Esophagus muscularis mucosa (tissue), 3 donors: ENCODE data around the gene PIP4K2A.

Experiments
- CTCF ChIP-seq, 3 experiments: fragments of 200-600 bp in 2 of 3; fragments of 450-650 bp in 1 of 3; sonication (generic) in 2 of 3; IDR thresholded peaks; one replicate each; pipeline ENCODE4 v1.5.1; 2017 to 2019; ENCODE audit warnings: antibody characterized with exemption in 3 of 3, mild to moderate bottlenecking in 2 of 3, moderate library complexity in 1 of 3
- POLR2A ChIP-seq: fragments of 450-650 bp; IDR thresholded peaks from one replicate; pipeline ENCODE4 v1.6.1; 2017; ENCODE audit warnings: antibody characterized with exemption, moderate library complexity, mild to moderate bottlenecking, low read depth
- POLR2AphosphoS5 ChIP-seq, 2 donors: sonication (generic); formaldehyde crosslinking; IDR thresholded peaks; one replicate each; pipeline ENCODE4 v1.6.1; 2017; ENCODE audit warnings: antibody characterized with exemption in 2 of 2

- TF ChIP-seq POLR2AphosphoS5 (IDR thresholded peaks at IDR 0.05) = no peak
- no peak for TF ChIP-seq CTCF (IDR thresholded peaks at IDR 0.05)
- no peak for TF ChIP-seq POLR2A
These were observed 45.6 kb upstream of the PIP4K2A start for GRCh38 chr10:22760025-22760424.
